HCT116 (cell line): ENCODE measurements around the gene BTNL8. TPM values are rescaled to one million over a fixed set of nuclear protein-coding genes. Genes with fewer than 3 reads are reported as not detected.

Experiments
- ATAC-seq: fragments of 200-7000 bp; cut with Tn5 transposase; 2 replicates; pipeline ENCODE4 v1.9.1; 2020; ENCODE audit warnings: mild to moderate bottlenecking, moderate library complexity
- BruUV-seq: library from RNA; stranded (reverse); fragments of 400-500 nt; replicated peaks from 2 replicates; lab custom pipeline; 2021; lab: Mats Ljungman, UMichigan
- CTCF ChIA-PET: fragments of 300-600 bp; sonication (Branson Sonifier 250); formaldehyde crosslinking; loops from one replicate; lab custom pipeline; 2021; ENCODE audit warnings: antibody characterized with exemption; lab: Charles Lee
- POLR2A ChIA-PET: fragments of 300-600, 350-600 bp; sonication (Branson Sonifier 250); formaldehyde crosslinking; loops from one replicate; lab custom pipeline; 2021; ENCODE audit warnings: antibody characterized with exemption; lab: Charles Lee
- RAD21 ChIA-PET, 2 experiments: fragments of 300-600 bp; sonication (Branson Sonifier 250); formaldehyde crosslinking; loops; one replicate each; lab custom pipeline; 2023; ENCODE audit warnings: low total read pairs in 2 of 2; ENCODE audit not compliant: uncharacterized antibody in 2 of 2, unreplicated experiment in 2 of 2, low non-redundant PET in 1 of 2; lab: Charles Lee
- DNase-seq: peaks from one replicate; pipeline ENCODE4 v3.0.0-alpha.2; 2010; ENCODE audit warnings: low read depth, low spot score
- H2AFZ ChIP-seq: fragments of 200-600 bp; shearing (Covaris generic), sonication (generic); 2 replicates; pipeline ENCODE4 v1.6.1; 2017; ENCODE audit warnings: low read depth, mixed run types, mixed read lengths, antibody characterized with exemption, low read length; ENCODE audit not compliant: poor library complexity, severe bottlenecking
- H3K27ac ChIP-seq: 2 replicates; pipeline ENCODE4 v1.5.1; 2012; ENCODE audit warnings: low read depth, low read length
- H3K27me3 ChIP-seq: fragments of 200-600 bp; sonication (generic); 2 replicates; pipeline ENCODE4 v1.6.1; 2016; ENCODE audit warnings: mixed run types, low read length, mixed read lengths; ENCODE audit not compliant: insufficient read depth
- H3K36me3 ChIP-seq, 2 experiments: fragments of 200-500 bp in 1 of 2; fragments of 200-600 bp in 1 of 2; sonication (Bioruptor generic) in 1 of 2; sonication (generic) in 1 of 2; 2 replicates each; pipeline versions ENCODE4 v1.5.1 to v1.6.1; 2014 to 2016; ENCODE audit warnings: low read length in 2 of 2, inconsistent platforms in 1 of 2, mixed read lengths in 1 of 2, mixed run types in 1 of 2; ENCODE audit not compliant: insufficient read depth in 2 of 2, control insufficient read depth in 1 of 2
- H3K4me1 ChIP-seq, 2 experiments: fragments of 200-600 bp in 1 of 2; sonication (generic) in 1 of 2; 2 replicates each; pipeline versions ENCODE4 v1.5.1 to v1.6.1; 2012 to 2017; ENCODE audit warnings: low read length in 2 of 2, inconsistent platforms in 1 of 2, mild to moderate bottlenecking in 1 of 2, mixed read lengths in 1 of 2, mixed run types in 1 of 2, moderate library complexity in 1 of 2; ENCODE audit not compliant: insufficient read depth in 2 of 2, control insufficient read depth in 1 of 2
- H3K4me2 ChIP-seq: fragments of 200-600 bp; sonication (generic); 2 replicates; pipeline ENCODE4 v1.6.1; 2017; ENCODE audit warnings: mixed run types, low read length, mixed read lengths
- H3K4me3 ChIP-seq, 2 experiments: fragments of 200-600 bp in 1 of 2; sonication (generic) in 1 of 2; replicated peaks in 1 of 2; 2 replicates each; pipeline ENCODE4 v1.5.1; 2011 to 2016; ENCODE audit warnings: low read length in 2 of 2, control low read depth in 1 of 2, low read depth in 1 of 2, mild to moderate bottlenecking in 1 of 2, mixed read lengths in 1 of 2, mixed run types in 1 of 2
- H3K79me2 ChIP-seq: fragments of 200-600 bp; sonication (generic); 2 replicates; pipeline ENCODE4 v1.6.1; 2017; ENCODE audit warnings: mild to moderate bottlenecking, mixed run types, low read length, moderate library complexity, mixed read lengths; ENCODE audit not compliant: insufficient read depth
- H3K9ac ChIP-seq: fragments of 200-600 bp; sonication (generic); 2 replicates; pipeline ENCODE4 v1.6.1; 2016; ENCODE audit warnings: low read length, mixed read lengths
- H3K9me2 ChIP-seq: fragments of 200-600 bp; sonication (generic), shearing (Covaris generic); 2 replicates; pipeline ENCODE4 v1.6.1; 2017; ENCODE audit warnings: mixed run types, mild to moderate bottlenecking, moderate library complexity; ENCODE audit not compliant: insufficient read depth
- H3K9me3 ChIP-seq, 2 experiments: fragments of 200-500 bp in 1 of 2; fragments of 200-600 bp in 1 of 2; sonication (Bioruptor generic) in 1 of 2; sonication (generic) in 1 of 2; 2 replicates each; pipeline ENCODE4 v1.6.1; 2014 to 2017; ENCODE audit warnings: low read length in 2 of 2, mixed read lengths in 2 of 2, inconsistent platforms in 1 of 2, low read depth in 1 of 2, mild to moderate bottlenecking in 1 of 2, mixed run types in 1 of 2, moderate library complexity in 1 of 2; ENCODE audit not compliant: control insufficient read depth in 1 of 2, insufficient read depth in 1 of 2
- H4K20me1 ChIP-seq: fragments of 200-600 bp; sonication (generic), shearing (Covaris generic); 2 replicates; pipeline ENCODE4 v1.6.1; 2017; ENCODE audit warnings: mixed run types, mild to moderate bottlenecking, moderate library complexity; ENCODE audit not compliant: insufficient read depth
- CBX3 ChIP-seq: IDR thresholded peaks from 2 replicates; pipeline ENCODE4 v1.6.1; 2012; ENCODE audit warnings: low read depth
- CEBPB ChIP-seq: IDR thresholded peaks from 2 replicates; pipeline ENCODE4 v1.6.1; 2012; ENCODE audit warnings: low read depth
- EGR1 ChIP-seq: IDR thresholded peaks from 2 replicates; pipeline ENCODE4 v1.6.1; 2012; ENCODE audit warnings: low read depth
- ELF1 ChIP-seq: IDR thresholded peaks from 2 replicates; pipeline ENCODE4 v1.6.1; 2012; ENCODE audit warnings: low read depth, borderline replicate concordance
- EZH2 ChIP-seq: fragments of 200-600 bp; sonication (generic); IDR thresholded peaks from 2 replicates; pipeline ENCODE4 v1.6.1; 2017; ENCODE audit warnings: antibody characterized with exemption, mixed run types
- EZH2phosphoT487 ChIP-seq: fragments of 200-600 bp; IDR thresholded peaks from 2 replicates; pipeline ENCODE4 v1.6.1; 2018; ENCODE audit warnings: antibody characterized with exemption, borderline replicate concordance
- JUND ChIP-seq: IDR thresholded peaks from 2 replicates; pipeline ENCODE4 v1.6.1; 2012
- POLR2A ChIP-seq: IDR thresholded peaks from 2 replicates; pipeline ENCODE4 v1.7.0; 2011; ENCODE audit warnings: borderline replicate concordance; ENCODE audit not compliant: insufficient read depth, insufficient read length; ENCODE audit errors: extremely low read depth
- RAD21 ChIP-seq: IDR thresholded peaks from 2 replicates; pipeline ENCODE4 v1.6.1; 2012; ENCODE audit warnings: low read depth, mild to moderate bottlenecking
- SIN3A ChIP-seq: IDR thresholded peaks from 2 replicates; pipeline ENCODE4 v1.6.1; 2012; ENCODE audit warnings: low read depth
- SRF ChIP-seq: IDR thresholded peaks from 2 replicates; pipeline ENCODE4 v1.6.1; 2012; ENCODE audit warnings: low read depth
- TCF7L2 ChIP-seq: IDR thresholded peaks from 2 replicates; pipeline ENCODE4 v1.7.0; 2011; ENCODE audit warnings: borderline replicate concordance, inconsistent platforms; ENCODE audit not compliant: insufficient read depth, insufficient read length; ENCODE audit errors: extremely low read depth
- ZFX ChIP-seq: fragments of 450-650 bp; IDR thresholded peaks from 2 replicates; pipeline ENCODE4 v1.6.1; 2017
- intact Hi-C: fragments of 100-400 bp; cut with micrococcal nuclease; formaldehyde crosslinking; loops from 2 replicates; pipeline ENCODE4 v1.10.0; 2022
- total RNA-seq: library from RNA; stranded (reverse); gene quantifications from one replicate; pipeline ENCODE4 v1.2.1, GENCODE V29; 2021; ENCODE audit not compliant: unreplicated experiment

The BTNL8 gene
- total RNA-seq, 1 experiment from 2014 or later = not detected

GRCh38 chr5:180908400-180908799 lies 9.4 kb downstream of the BTNL8 start:
- no peak overlapping the region for H3K27ac ChIP-seq
- no peaks in the 10 kb centered on the region for H4K20me1 ChIP-seq
- H3K9ac ChIP-seq = no peak overlapping the region
- no peaks in the 10 kb centered on the region for H3K9me2 ChIP-seq
- H3K9me3 ChIP-seq = no peaks in the 10 kb centered on the region; a peak in 1 of 4 replicates
- CTCF ChIA-PET = no interaction called here
- H3K4me3 ChIP-seq = no peak overlapping the region
- intact Hi-C loops = no loop called here
- no TSS peak for BruUV-seq
- no peak overlapping the region for H3K4me2 ChIP-seq
- H3K27me3 ChIP-seq = no peaks in the 10 kb centered on the region
- DNase-seq = no peak
- H3K79me2 ChIP-seq = no peaks in the 10 kb centered on the region
- RAD21 ChIA-PET = no interaction called here
- H3K4me1 ChIP-seq = no peaks in the 10 kb centered on the region
- H3K36me3 ChIP-seq = no peaks in the 10 kb centered on the region
- no peak for TF ChIP-seq CBX3
- TF ChIP-seq EZH2phosphoT487 = no peak
- no peak for TF ChIP-seq RAD21
- no peak for TF ChIP-seq TCF7L2
- no peak for TF ChIP-seq ELF1
- TF ChIP-seq CEBPB = no peak
- no peak for TF ChIP-seq ZFX
- no peak for TF ChIP-seq SRF
- POLR2A ChIA-PET = no interaction called here
- H2AFZ ChIP-seq = no peak overlapping the region
- ATAC-seq = no peak

GRCh38 chr5:180908998-180909731 lies 10.2 kb downstream of the BTNL8 start:
- ChIA-PET CTCF (no interaction called here), POLR2A (no interaction called here), RAD21 (no interaction called here)
- DNase-seq (no peak), ATAC-seq (no peak)
- Histone ChIP-seq H3K9me2 (no peaks in the 10 kb centered on the region), H3K4me2 (no peak overlapping the region), H3K79me2 (no peaks in the 10 kb centered on the region), H3K4me1 (no peaks in the 10 kb centered on the region), H2AFZ (no peak overlapping the region), H3K4me3 (no peak overlapping the region), H3K27me3 (no peaks in the 10 kb centered on the region), H3K9me3 (no peaks in the 10 kb centered on the region; a peak in 1 of 4 replicates), H3K27ac (no peak overlapping the region), H3K9ac (no peak overlapping the region), H3K36me3 (no peaks in the 10 kb centered on the region), H4K20me1 (no peaks in the 10 kb centered on the region)
- TF ChIP-seq SIN3A (no peak), ZFX (no peak), EZH2phosphoT487 (no peak), JUND (no peak), POLR2A (no peak), SRF (no peak), TCF7L2 (no peak), ELF1 (no peak), EGR1 (no peak), CBX3 (no peak), EZH2 (no peak)
- intact Hi-C loops = no loop called here
- BruUV-seq = no TSS peak
